Endothelial cell of umbilical vein (primary cell): ENCODE measurements around the gene AKR7A2. TPM values are rescaled to one million over a fixed set of nuclear protein-coding genes. Genes with fewer than 3 reads are reported as not detected.

ENCODE experiments used
- BruUV-seq: library from RNA; stranded (reverse); fragments of 400-500 nt; replicated peaks from 2 replicates; lab custom pipeline; 2021; lab: Mats Ljungman, UMichigan
- CTCF ChIA-PET: fragments of 300-600, 350-600 bp; sonication (Branson Sonifier 250); formaldehyde crosslinking; loops from one replicate; lab custom pipeline; 2021; ENCODE audit warnings: antibody characterized with exemption, inconsistent platforms; lab: Charles Lee
- POLR2A ChIA-PET: fragments of 300-600, 350-600 bp; sonication (Branson Sonifier 250); formaldehyde crosslinking; loops from one replicate; lab custom pipeline; 2021; ENCODE audit warnings: antibody characterized with exemption, inconsistent platforms; lab: Charles Lee
- DNase-seq: peaks from one replicate; pipeline ENCODE4 v3.0.0-alpha.2; 2011; ENCODE audit warnings: low read depth, low spot score
- FAIRE-seq: peaks from 2 replicates; lab custom pipeline; 2011; peaks lifted over from hg19 to GRCh38; lab: Jason Lieb, UNC
- H2AFZ ChIP-seq: 2 replicates; pipeline ENCODE4 v1.6.0; 2012; ENCODE audit warnings: low read depth, low read length, control low read depth, inconsistent platforms
- H3K27ac ChIP-seq: 2 replicates; pipeline ENCODE4 v1.5.1; 2011; ENCODE audit warnings: low read depth, mild to moderate bottlenecking, control low read depth, low read length, moderate library complexity; ENCODE audit not compliant: insufficient read depth
- H3K27me3 ChIP-seq, 2 experiments: 2 replicates each; pipeline versions ENCODE4 v1.6.0 to v1.6.1; 2011; ENCODE audit warnings: low read length in 2 of 2, mixed read lengths in 1 of 2; ENCODE audit not compliant: control insufficient read depth in 2 of 2, insufficient read depth in 2 of 2
- H3K36me3 ChIP-seq, 2 experiments: 2 replicates in 1 of 2; 3 replicates in 1 of 2; pipeline ENCODE4 v1.5.1; 2011; ENCODE audit warnings: low read length in 2 of 2, mild to moderate bottlenecking in 1 of 2, moderate library complexity in 1 of 2; ENCODE audit not compliant: control insufficient read depth in 2 of 2, insufficient read depth in 2 of 2; ENCODE audit errors: extremely low read depth in 1 of 2
- H3K4me1 ChIP-seq: 3 replicates; pipeline ENCODE4 v1.5.1; 2011; ENCODE audit warnings: mild to moderate bottlenecking, low read length; ENCODE audit not compliant: control insufficient read depth, insufficient read depth; ENCODE audit errors: extremely low read depth
- H3K4me2 ChIP-seq: 2 replicates; pipeline ENCODE4 v1.6.1; 2011; ENCODE audit warnings: low read length, control low read depth, mixed read lengths; ENCODE audit not compliant: insufficient read depth
- H3K4me3 ChIP-seq, 3 experiments: fragments of 200-600 bp in 1 of 3; sonication (generic), shearing (Covaris generic) in 1 of 3; replicated peaks in 1 of 3; 2 replicates each; pipeline ENCODE4 v1.5.1; 2011 to 2016; ENCODE audit warnings: control low read depth in 3 of 3, low read length in 3 of 3, mild to moderate bottlenecking in 2 of 3, inconsistent platforms in 1 of 3, low read depth in 1 of 3, moderate library complexity in 1 of 3; ENCODE audit not compliant: insufficient read depth in 1 of 3
- H3K79me2 ChIP-seq: 2 replicates; pipeline ENCODE4 v1.6.0; 2012; ENCODE audit warnings: low read length, inconsistent platforms; ENCODE audit not compliant: control insufficient read depth, insufficient read depth
- H3K9ac ChIP-seq: replicated peaks from 2 replicates; pipeline ENCODE3; 2011; ENCODE audit warnings: low read length, control low read depth; ENCODE audit not compliant: insufficient read depth; ENCODE audit errors: extremely low read depth
- H3K9me1 ChIP-seq: replicated peaks from 3 replicates; pipeline ENCODE4 v1.6.0; 2011; ENCODE audit warnings: mild to moderate bottlenecking, low read length; ENCODE audit not compliant: control insufficient read depth, insufficient read depth; ENCODE audit errors: extremely low read depth
- H3K9me3 ChIP-seq: replicated peaks from 2 replicates; pipeline ENCODE4 v1.5.1; 2012; ENCODE audit warnings: low read length, inconsistent platforms; ENCODE audit not compliant: control insufficient read depth, insufficient read depth
- H4K20me1 ChIP-seq: replicated peaks from 2 replicates; pipeline ENCODE3; 2011; ENCODE audit warnings: mild to moderate bottlenecking, low read length; ENCODE audit not compliant: control insufficient read depth, insufficient read depth; ENCODE audit errors: extremely low read depth
- CTCF ChIP-seq, 2 donors: IDR thresholded peaks; 1 replicate in 1 of 2; 2 replicates in 1 of 2; pipeline ENCODE4 v1.5.1; 2011; ENCODE audit warnings: low read length in 2 of 2, mild to moderate bottlenecking in 2 of 2, moderate library complexity in 2 of 2, control low read depth in 1 of 2, inconsistent platforms in 1 of 2, low read depth in 1 of 2; ENCODE audit not compliant: insufficient read depth in 1 of 2; ENCODE audit errors: extremely low read depth in 1 of 2
- EZH2 ChIP-seq: IDR thresholded peaks from 2 replicates; pipeline ENCODE4 v1.6.1; 2012; ENCODE audit warnings: borderline replicate concordance, low read depth, mild to moderate bottlenecking, moderate library complexity, low read length, inconsistent platforms; ENCODE audit not compliant: severe bottlenecking
- FOS ChIP-seq: IDR thresholded peaks from 2 replicates; pipeline ENCODE4 v1.6.1; 2011; ENCODE audit warnings: mild to moderate bottlenecking, low read length, moderate library complexity, borderline replicate concordance; ENCODE audit not compliant: insufficient read depth
- GATA2 ChIP-seq: IDR thresholded peaks from 2 replicates; pipeline ENCODE4 v1.7.0; 2011; ENCODE audit warnings: low read depth, mild to moderate bottlenecking, moderate library complexity, mixed read lengths, low read length; ENCODE audit not compliant: insufficient read length, insufficient read depth
- JUN ChIP-seq: IDR thresholded peaks from 2 replicates; pipeline ENCODE4 v1.6.1; 2011; ENCODE audit warnings: borderline replicate concordance, low read depth; ENCODE audit not compliant: insufficient read length, insufficient read depth
- MAX ChIP-seq: IDR thresholded peaks from 2 replicates; pipeline ENCODE4 v1.6.1; 2011; ENCODE audit not compliant: insufficient read depth, insufficient read length
- MYC ChIP-seq: IDR thresholded peaks from one replicate; pipeline ENCODE4 v1.6.1; 2011; ENCODE audit warnings: mild to moderate bottlenecking, low read depth, low read length
- POLR2A ChIP-seq: IDR thresholded peaks from 2 replicates; pipeline ENCODE4 v1.6.1; 2012; ENCODE audit warnings: low read depth, mild to moderate bottlenecking, control low read depth, low read length
- POLR2AphosphoS5 ChIP-seq: IDR thresholded peaks from 2 replicates; pipeline ENCODE4 v1.6.1; 2012; ENCODE audit warnings: low read depth, mild to moderate bottlenecking, control low read depth, low read length, moderate library complexity; ENCODE audit not compliant: insufficient read depth
- dilution Hi-C: fragments of 300-500 bp; cut with MboI; formaldehyde crosslinking; loops from one replicate; pipeline ENCODE4 v1.15.0; 2019; ENCODE audit warnings: low sequenced_read_pairs; ENCODE audit not compliant: extremely low pct_ligation_motif_present
- intact Hi-C: fragments of 100-400 bp; cut with micrococcal nuclease; formaldehyde crosslinking; loops from one replicate; pipeline ENCODE4 v1.10.0; 2022
- polyA plus RNA-seq, 4 experiments: library from polyadenylated mRNA; depleted of rRNA in 3 of 4; stranded (reverse) in 3 of 4; unstranded in 1 of 4; fragments of >200 nt; gene quantifications; 2 replicates each; pipeline versions ENCODE4 v1.2.1 to v1.2.3, GENCODE V29; 2011 to 2012; ENCODE audit warnings: missing spikeins in 1 of 4
- total RNA-seq: library from RNA; stranded (reverse); gene quantifications from 2 replicates; pipeline ENCODE4 v1.2.3, GENCODE V29; 2021

AKR7A2 gene
- total and polyA plus RNA-seq, 2 donors (not counting 3 experiments of a cell fraction or from before 2014, with no cell fraction given) = 48.0 to 70.7 TPM

- Histone ChIP-seq H3K4me3 (no peak overlapping the region), H3K9me1 (no peaks in the 10 kb centered on the region), H3K36me3 (no peaks in the 10 kb centered on the region), H3K9me3 (no peaks in the 10 kb centered on the region), H3K4me2 (no peak overlapping the region), H3K27ac (no peak overlapping the region), H3K79me2 (no peaks in the 10 kb centered on the region), H3K9ac (no peak overlapping the region), H3K27me3 (no peaks in the 10 kb centered on the region), H3K4me1 (peaks cover 5% of the 10 kb centered on the region), H4K20me1 (no peaks in the 10 kb centered on the region), H2AFZ (no peak overlapping the region)
- no peak for TF ChIP-seq FOS
- no peak for TF ChIP-seq POLR2A
- no peak for TF ChIP-seq JUN
- TF ChIP-seq CTCF (IDR thresholded peaks at IDR 0.05; ENCODE audit: extremely low read depth in 1 of 2, insufficient read depth in 1 of 2, low read depth in 1 of 2, low read length in 2 of 2) = no peak
- TF ChIP-seq EZH2 = no peak
- no peak for TF ChIP-seq MYC
- TF ChIP-seq GATA2 = no peak
- no peak for TF ChIP-seq POLR2AphosphoS5
- no peak for TF ChIP-seq MAX
- intact Hi-C loops = no loop called here
- dilution Hi-C loops = no loop called here
- FAIRE-seq (no peak), DNase-seq (no peak)
- CTCF ChIA-PET = no interaction called here
- POLR2A ChIA-PET = no interaction called here
- no TSS peak for BruUV-seq
These were observed 27.1 kb downstream of the AKR7A2 start for GRCh38 chr1:19284881-19285280.
